ENCODE results near the gene IFNGR2. TPM values are rescaled to one million over a fixed set of nuclear protein-coding genes. Genes with fewer than 3 reads are reported as not detected.

Gene IFNGR2
- total RNA-seq, 1 experiment from 2014 or later = 47.0 TPM

DNA sequence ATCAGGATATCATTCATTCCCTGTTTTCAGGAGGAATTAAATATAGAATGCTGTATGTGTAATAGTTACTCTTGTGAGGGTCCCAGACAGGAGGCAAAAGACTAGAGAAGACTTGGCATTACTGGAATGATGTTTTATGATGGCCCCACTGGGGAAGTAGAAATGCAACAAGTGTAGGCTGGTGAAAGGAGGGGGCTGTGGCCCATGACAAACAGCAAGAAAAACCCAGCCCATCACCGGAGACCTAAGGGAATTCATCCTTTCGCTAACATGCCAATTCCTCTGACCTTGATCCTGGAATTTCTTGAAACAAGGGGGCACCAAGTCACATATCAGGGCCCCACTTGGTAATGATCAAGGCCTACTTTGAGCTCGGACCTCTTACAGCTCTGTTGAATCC, 5.5 kb upstream of the IFNGR2 start:
- DNase-seq = no peak
- Mint-ChIP-seq H3K36me3 (ENCODE audit: insufficient read depth, unreplicated experiment) (no peaks in the 10 kb centered on the region), H3K27ac (ENCODE audit: unreplicated experiment) (no peak overlapping the region), H3K4me3 (ENCODE audit: unreplicated experiment) (no peak overlapping the region), H3K9me3 (ENCODE audit: unreplicated experiment) (no peaks in the 10 kb centered on the region), H3K27me3 (ENCODE audit: insufficient read depth, unreplicated experiment) (no peaks in the 10 kb centered on the region), H3K4me1 (ENCODE audit: low read depth, unreplicated experiment) (peaks cover 5% of the 10 kb centered on the region)
- no peak overlapping the region for H3K4me3 ChIP-seq (ENCODE audit: low read depth, low read length)
- 0 out of 2 replicates have a peak, but pooled peaks cover 6% of the 10 kb centered on the region for H3K4me1 ChIP-seq
- BruUV-seq (replicated peaks) = no TSS peak
- intact Hi-C loops (cut with micrococcal nuclease; ENCODE audit: unreplicated experiment) = no loop called here
- no peaks in the 10 kb centered on the region for H3K36me3 ChIP-seq (ENCODE audit: control insufficient read depth, insufficient read depth, low read length)
- H3K9me3 ChIP-seq = no peaks in the 10 kb centered on the region
- TF ChIP-seq CTCF (IDR thresholded peaks at IDR 0.05; ENCODE audit: insufficient read depth in 1 of 2, low read depth in 1 of 2, low read length in 1 of 2, severe bottlenecking in 1 of 2, unreplicated experiment in 1 of 2) = no peak
- H3K27me3 ChIP-seq (replicated peaks; ENCODE audit: control insufficient read depth, insufficient read depth, low read length) = no peaks in the 10 kb centered on the region
- ChIA-PET CTCF (interaction anchor here (0.6 kb wide), 1 partner anchor 36 kb away, joined by 3 read pairs; no protein-coding TSS in a partner anchor), POLR2A (no interaction called here)

DNA sequence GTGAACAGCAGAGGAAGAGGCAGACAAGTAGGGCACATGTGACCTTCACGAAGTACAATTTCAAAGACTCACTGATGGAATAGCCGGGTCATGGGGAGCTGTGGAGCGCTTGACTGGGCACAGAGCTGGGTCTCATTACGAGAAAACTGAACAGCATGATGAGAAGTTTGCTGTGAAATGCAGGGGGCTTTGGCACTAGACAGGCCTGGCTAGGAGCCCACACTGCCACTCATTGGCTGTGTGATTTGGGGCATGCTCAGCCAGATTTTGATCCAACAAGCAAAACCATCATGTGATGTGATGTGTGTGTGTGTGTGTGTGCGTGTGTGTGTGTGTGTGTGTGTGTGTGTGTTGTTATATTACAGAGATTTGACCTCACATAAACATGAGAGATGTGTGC, 4.9 kb upstream of the IFNGR2 start:
- no peak overlapping the region for H3K27ac Mint-ChIP-seq (ENCODE audit: unreplicated experiment)
- POLR2A ChIA-PET = no interaction called here
- H3K9me3 Mint-ChIP-seq (ENCODE audit: unreplicated experiment) = no peaks in the 10 kb centered on the region
- TF ChIP-seq CTCF (IDR thresholded peaks at IDR 0.05; ENCODE audit: insufficient read depth in 1 of 2, low read depth in 1 of 2, low read length in 1 of 2, severe bottlenecking in 1 of 2, unreplicated experiment in 1 of 2) = no peak
- CTCF ChIA-PET = interaction anchor here (0.6 kb wide), 1 partner anchor 37 kb away, joined by 3 read pairs; no protein-coding TSS in a partner anchor
- Histone ChIP-seq H3K36me3 (ENCODE audit: control insufficient read depth, insufficient read depth, low read length) (no peaks in the 10 kb centered on the region), H3K4me1 (0 out of 2 replicates have a peak, but pooled peaks cover 6% of the 10 kb centered on the region), H3K9me3 (no peaks in the 10 kb centered on the region), H3K4me3 (ENCODE audit: low read depth, low read length) (no peak overlapping the region), H3K27me3 (replicated peaks; ENCODE audit: control insufficient read depth, insufficient read depth, low read length) (no peaks in the 10 kb centered on the region)
- no TSS peak for BruUV-seq (replicated peaks)
- no peak overlapping the region for H3K4me3 Mint-ChIP-seq (ENCODE audit: unreplicated experiment)
- H3K36me3 Mint-ChIP-seq (ENCODE audit: insufficient read depth, unreplicated experiment) = no peaks in the 10 kb centered on the region
- H3K27me3 Mint-ChIP-seq (ENCODE audit: insufficient read depth, unreplicated experiment) = no peaks in the 10 kb centered on the region
- no peak for DNase-seq
- peaks cover 5% of the 10 kb centered on the region for H3K4me1 Mint-ChIP-seq (ENCODE audit: low read depth, unreplicated experiment)
- intact Hi-C loops (cut with micrococcal nuclease; ENCODE audit: unreplicated experiment) = no loop called here

DNA sequence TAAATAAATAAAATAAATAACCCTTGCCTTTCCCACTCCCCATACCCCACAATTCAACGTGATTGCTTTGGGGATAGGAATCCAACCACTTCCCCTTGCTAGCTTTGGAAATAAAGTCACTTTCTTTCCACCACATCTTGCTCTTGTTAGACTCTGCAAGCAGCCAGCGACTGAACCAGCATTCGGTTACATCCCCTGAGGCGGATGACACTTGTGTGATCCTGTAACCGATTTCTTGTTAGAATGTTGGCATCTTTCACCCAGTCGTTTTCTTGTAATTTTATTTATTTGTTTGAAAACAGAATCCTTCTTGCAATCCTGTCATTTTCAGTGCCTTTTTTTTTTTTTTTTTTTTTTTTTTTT, 1.6 kb upstream of the IFNGR2 start:
- Histone ChIP-seq H3K36me3 (ENCODE audit: control insufficient read depth, insufficient read depth, low read length) (no peaks in the 10 kb centered on the region), H3K9me3 (no peaks in the 10 kb centered on the region), H3K27me3 (replicated peaks; ENCODE audit: control insufficient read depth, insufficient read depth, low read length) (no peaks in the 10 kb centered on the region), H3K4me1 (peaks cover 26% of the 10 kb centered on the region), H3K4me3 (ENCODE audit: low read depth, low read length) (no peak overlapping the region)
- TF ChIP-seq CTCF (IDR thresholded peaks at IDR 0.05; ENCODE audit: insufficient read depth in 1 of 2, low read depth in 1 of 2, low read length in 1 of 2, severe bottlenecking in 1 of 2, unreplicated experiment in 1 of 2) = no peak
- H3K27me3 Mint-ChIP-seq (ENCODE audit: insufficient read depth, unreplicated experiment) = no peaks in the 10 kb centered on the region
- no TSS peak for BruUV-seq (replicated peaks)
- no peak overlapping the region for H3K27ac Mint-ChIP-seq (ENCODE audit: unreplicated experiment)
- H3K4me1 Mint-ChIP-seq (ENCODE audit: low read depth, unreplicated experiment) = peaks cover 17% of the 10 kb centered on the region
- POLR2A ChIA-PET = no interaction called here
- CTCF ChIA-PET = interaction anchor here (0.9 to 1.1 kb wide), 2 partner anchors 40 to 205 kb away, joined by 3 to 4 read pairs; no protein-coding TSS in a partner anchor
- H3K4me3 Mint-ChIP-seq (ENCODE audit: unreplicated experiment) = no peak overlapping the region
- intact Hi-C loops (cut with micrococcal nuclease; ENCODE audit: unreplicated experiment) = no loop called here
- no peak for DNase-seq
- peaks cover 15% of the 10 kb centered on the region for H3K36me3 Mint-ChIP-seq (ENCODE audit: insufficient read depth, unreplicated experiment)
- no peaks in the 10 kb centered on the region for H3K9me3 Mint-ChIP-seq (ENCODE audit: unreplicated experiment)

All from Caco-2 (cell line).